Thyroid gland (tissue), 4 donors: ENCODE data around the gene SLC12A8.

ENCODE experiments used
- POLR2A ChIP-seq, 2 donors: fragments of 450-650 bp; IDR thresholded peaks; one replicate each; pipeline ENCODE4 v1.6.1; 2017; ENCODE audit warnings: antibody characterized with exemption in 2 of 2, mild to moderate bottlenecking in 2 of 2, moderate library complexity in 1 of 2
- TF ChIP-seq, protein P1 (sequence below), 6 experiments: fragments of 200-600 bp in 3 of 6; fragments of 450-650 bp in 3 of 6; sonication (generic) in 3 of 6; IDR thresholded peaks; one replicate each; pipeline ENCODE4 v1.5.1; 2016 to 2019; ENCODE audit warnings: antibody characterized with exemption in 6 of 6, mild to moderate bottlenecking in 2 of 6, inconsistent platforms in 1 of 6, moderate library complexity in 1 of 6

DNA sequence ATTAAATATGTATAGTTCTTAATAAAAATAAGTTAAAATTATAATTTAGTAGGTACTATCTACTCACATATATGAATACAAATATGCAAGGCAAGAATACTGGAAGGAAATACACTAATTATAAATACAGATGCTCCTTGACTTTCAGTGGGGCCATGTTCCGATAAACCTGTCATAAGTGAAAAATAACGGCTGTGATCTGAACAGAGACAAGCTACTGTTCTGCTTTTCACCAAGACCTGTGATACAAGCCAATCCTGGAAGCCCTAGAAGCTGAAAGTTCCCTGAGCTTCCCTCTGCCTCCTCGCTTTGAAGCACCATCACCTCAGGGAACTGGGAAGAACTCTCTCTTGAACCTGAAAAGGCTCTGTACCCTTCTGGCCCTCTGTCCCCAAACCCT lies 55.4 kb downstream of the SLC12A8 start:
- TF ChIP-seq, protein P1, sequence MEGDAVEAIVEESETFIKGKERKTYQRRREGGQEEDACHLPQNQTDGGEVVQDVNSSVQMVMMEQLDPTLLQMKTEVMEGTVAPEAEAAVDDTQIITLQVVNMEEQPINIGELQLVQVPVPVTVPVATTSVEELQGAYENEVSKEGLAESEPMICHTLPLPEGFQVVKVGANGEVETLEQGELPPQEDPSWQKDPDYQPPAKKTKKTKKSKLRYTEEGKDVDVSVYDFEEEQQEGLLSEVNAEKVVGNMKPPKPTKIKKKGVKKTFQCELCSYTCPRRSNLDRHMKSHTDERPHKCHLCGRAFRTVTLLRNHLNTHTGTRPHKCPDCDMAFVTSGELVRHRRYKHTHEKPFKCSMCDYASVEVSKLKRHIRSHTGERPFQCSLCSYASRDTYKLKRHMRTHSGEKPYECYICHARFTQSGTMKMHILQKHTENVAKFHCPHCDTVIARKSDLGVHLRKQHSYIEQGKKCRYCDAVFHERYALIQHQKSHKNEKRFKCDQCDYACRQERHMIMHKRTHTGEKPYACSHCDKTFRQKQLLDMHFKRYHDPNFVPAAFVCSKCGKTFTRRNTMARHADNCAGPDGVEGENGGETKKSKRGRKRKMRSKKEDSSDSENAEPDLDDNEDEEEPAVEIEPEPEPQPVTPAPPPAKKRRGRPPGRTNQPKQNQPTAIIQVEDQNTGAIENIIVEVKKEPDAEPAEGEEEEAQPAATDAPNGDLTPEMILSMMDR (IDR thresholded peaks at IDR 0.05): no peak
- TF ChIP-seq POLR2A (IDR thresholded peaks at IDR 0.05): no peak
